ENCODE data around the gene SPACDR. TPM values are rescaled to one million over a fixed set of nuclear protein-coding genes. Genes with fewer than 3 reads are reported as not detected.

The SPACDR gene
- total and polyA plus RNA-seq, 9 of the 15 experiments (the other 6 are each of a cell fraction or from before 2014, with no cell fraction given) = 0.07 to 0.55 (median 0.14) TPM; not detected in 1

DNA sequence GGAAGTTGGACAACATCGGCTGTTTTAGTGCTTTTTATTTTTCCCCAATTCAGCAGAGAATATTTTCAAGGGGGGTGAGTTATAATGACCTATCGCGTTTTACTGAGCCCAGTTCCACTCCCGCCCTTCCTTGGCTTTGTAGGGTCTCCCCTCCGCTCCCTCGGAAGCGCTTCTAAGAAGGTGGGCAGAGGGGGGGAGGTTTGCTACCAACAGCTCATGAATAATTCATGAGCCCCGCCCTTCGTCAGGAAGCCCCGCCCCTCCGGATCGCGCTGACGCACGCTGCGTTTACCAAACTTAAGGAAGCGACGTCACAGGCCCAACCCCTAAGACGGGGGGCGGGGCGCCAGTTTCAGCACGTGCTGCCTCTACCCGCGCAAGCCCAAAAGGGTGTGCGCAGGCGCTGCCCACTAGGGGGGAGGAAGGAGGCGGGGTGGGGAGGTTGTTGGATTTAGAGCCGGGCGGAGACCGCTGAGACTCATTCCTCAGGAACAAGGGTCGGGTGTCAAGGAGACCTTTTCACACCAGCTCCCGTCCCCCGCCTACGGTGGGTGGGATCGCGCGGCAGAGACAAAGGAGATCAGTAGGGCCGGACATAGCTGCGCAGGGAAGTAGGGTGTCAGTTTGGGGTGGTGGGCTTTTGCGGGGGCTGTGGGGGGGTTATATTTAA, 35.0 kb downstream of the SPACDR start (continued):
- TF ChIP-seq YY1 (IDR thresholded peaks at IDR 0.05; ENCODE audit: borderline replicate concordance in 1 of 3, control insufficient read depth in 1 of 3, extremely low read depth in 1 of 3, insufficient read depth in 3 of 3, insufficient read length in 1 of 3, insufficient replicate concordance in 2 of 3, low read depth in 1 of 3, low read length in 2 of 3) (peak in 1 of 3 experiments; percentile 56), RAD51 (IDR thresholded peaks at IDR 0.05; ENCODE audit: borderline replicate concordance, low read depth) (peak; percentile 88), ZNF133 (CRISPR knock-in tag; IDR thresholded peaks at IDR 0.05) (no peak), TFAM (CRISPR knock-in tag; conservative IDR thresholded peaks at IDR 0.05) (no peak), TAF1 (IDR thresholded peaks at IDR 0.05; ENCODE audit: control insufficient read depth, extremely low read depth, insufficient read depth, low read length, severe bottlenecking) (peak; percentile 79), ZNF224 (CRISPR knock-in tag; IDR thresholded peaks at IDR 0.05) (0 out of 2 replicates have a peak, but pooled peaks have one; percentile 83), KDM4B (IDR thresholded peaks at IDR 0.05; ENCODE audit: borderline replicate concordance in 2 of 2, low read depth in 1 of 2) (peak in 1 of 2 experiments; percentile 94; a peak in 2 of 4 replicates)
- TF ChIP-seq, protein P1, sequence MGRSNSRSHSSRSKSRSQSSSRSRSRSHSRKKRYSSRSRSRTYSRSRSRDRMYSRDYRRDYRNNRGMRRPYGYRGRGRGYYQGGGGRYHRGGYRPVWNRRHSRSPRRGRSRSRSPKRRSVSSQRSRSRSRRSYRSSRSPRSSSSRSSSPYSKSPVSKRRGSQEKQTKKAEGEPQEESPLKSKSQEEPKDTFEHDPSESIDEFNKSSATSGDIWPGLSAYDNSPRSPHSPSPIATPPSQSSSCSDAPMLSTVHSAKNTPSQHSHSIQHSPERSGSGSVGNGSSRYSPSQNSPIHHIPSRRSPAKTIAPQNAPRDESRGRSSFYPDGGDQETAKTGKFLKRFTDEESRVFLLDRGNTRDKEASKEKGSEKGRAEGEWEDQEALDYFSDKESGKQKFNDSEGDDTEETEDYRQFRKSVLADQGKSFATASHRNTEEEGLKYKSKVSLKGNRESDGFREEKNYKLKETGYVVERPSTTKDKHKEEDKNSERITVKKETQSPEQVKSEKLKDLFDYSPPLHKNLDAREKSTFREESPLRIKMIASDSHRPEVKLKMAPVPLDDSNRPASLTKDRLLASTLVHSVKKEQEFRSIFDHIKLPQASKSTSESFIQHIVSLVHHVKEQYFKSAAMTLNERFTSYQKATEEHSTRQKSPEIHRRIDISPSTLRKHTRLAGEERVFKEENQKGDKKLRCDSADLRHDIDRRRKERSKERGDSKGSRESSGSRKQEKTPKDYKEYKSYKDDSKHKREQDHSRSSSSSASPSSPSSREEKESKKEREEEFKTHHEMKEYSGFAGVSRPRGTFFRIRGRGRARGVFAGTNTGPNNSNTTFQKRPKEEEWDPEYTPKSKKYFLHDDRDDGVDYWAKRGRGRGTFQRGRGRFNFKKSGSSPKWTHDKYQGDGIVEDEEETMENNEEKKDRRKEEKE (IDR thresholded peaks at IDR 0.05; ENCODE audit: borderline replicate concordance in 1 of 2, control insufficient read depth in 1 of 2, low read depth in 2 of 2, low read length in 1 of 2) = peak in 1 of 2 experiments; percentile 57; a peak in 1 of 4 replicates
- TF ChIP-seq, protein P2, sequence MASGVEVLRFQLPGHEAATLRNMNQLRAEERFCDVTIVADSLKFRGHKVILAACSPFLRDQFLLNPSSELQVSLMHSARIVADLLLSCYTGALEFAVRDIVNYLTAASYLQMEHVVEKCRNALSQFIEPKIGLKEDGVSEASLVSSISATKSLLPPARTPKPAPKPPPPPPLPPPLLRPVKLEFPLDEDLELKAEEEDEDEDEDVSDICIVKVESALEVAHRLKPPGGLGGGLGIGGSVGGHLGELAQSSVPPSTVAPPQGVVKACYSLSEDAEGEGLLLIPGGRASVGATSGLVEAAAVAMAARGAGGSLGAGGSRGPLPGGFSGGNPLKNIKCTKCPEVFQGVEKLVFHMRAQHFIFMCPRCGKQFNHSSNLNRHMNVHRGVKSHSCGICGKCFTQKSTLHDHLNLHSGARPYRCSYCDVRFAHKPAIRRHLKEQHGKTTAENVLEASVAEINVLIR (CRISPR knock-in tag; IDR thresholded peaks at IDR 0.05) = peak; percentile 77
- TF ChIP-seq, protein P3, sequence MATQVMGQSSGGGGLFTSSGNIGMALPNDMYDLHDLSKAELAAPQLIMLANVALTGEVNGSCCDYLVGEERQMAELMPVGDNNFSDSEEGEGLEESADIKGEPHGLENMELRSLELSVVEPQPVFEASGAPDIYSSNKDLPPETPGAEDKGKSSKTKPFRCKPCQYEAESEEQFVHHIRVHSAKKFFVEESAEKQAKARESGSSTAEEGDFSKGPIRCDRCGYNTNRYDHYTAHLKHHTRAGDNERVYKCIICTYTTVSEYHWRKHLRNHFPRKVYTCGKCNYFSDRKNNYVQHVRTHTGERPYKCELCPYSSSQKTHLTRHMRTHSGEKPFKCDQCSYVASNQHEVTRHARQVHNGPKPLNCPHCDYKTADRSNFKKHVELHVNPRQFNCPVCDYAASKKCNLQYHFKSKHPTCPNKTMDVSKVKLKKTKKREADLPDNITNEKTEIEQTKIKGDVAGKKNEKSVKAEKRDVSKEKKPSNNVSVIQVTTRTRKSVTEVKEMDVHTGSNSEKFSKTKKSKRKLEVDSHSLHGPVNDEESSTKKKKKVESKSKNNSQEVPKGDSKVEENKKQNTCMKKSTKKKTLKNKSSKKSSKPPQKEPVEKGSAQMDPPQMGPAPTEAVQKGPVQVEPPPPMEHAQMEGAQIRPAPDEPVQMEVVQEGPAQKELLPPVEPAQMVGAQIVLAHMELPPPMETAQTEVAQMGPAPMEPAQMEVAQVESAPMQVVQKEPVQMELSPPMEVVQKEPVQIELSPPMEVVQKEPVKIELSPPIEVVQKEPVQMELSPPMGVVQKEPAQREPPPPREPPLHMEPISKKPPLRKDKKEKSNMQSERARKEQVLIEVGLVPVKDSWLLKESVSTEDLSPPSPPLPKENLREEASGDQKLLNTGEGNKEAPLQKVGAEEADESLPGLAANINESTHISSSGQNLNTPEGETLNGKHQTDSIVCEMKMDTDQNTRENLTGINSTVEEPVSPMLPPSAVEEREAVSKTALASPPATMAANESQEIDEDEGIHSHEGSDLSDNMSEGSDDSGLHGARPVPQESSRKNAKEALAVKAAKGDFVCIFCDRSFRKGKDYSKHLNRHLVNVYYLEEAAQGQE (IDR thresholded peaks at IDR 0.05; ENCODE audit: borderline replicate concordance) = peak; percentile 49; the same call in 1 of the 2 replicates
- TF ChIP-seq, protein P3 (CRISPR knock-in tag; IDR thresholded peaks at IDR 0.05; ENCODE audit: low read depth) = no peak

All from K562 (cell line).